Upper lobe of right lung (tissue), 1 donor: ENCODE data around the gene MRPL44. TPM values are rescaled to one million over a fixed set of nuclear protein-coding genes. Genes with fewer than 3 reads are reported as not detected.
A peak's percentile ranks its signal among the peaks of the same experiment; 100 is the strongest.

Experiments
- ATAC-seq: fragments of 200-7000 bp; cut with Tn5 transposase; one replicate; pipeline ENCODE4 v1.9.1; 2020; ENCODE audit warnings: mild to moderate bottlenecking, moderate library complexity
- DNase-seq: peaks from one replicate; pipeline ENCODE4 v3.0.0-alpha.2; 2020
- H3K27ac ChIP-seq: fragments of 200-600 bp; one replicate; pipeline ENCODE4 v1.8.0; 2022
- H3K27me3 ChIP-seq: fragments of 200-600 bp; one replicate; pipeline ENCODE4 v1.8.0; 2022; ENCODE audit warnings: mild to moderate bottlenecking
- H3K36me3 ChIP-seq: fragments of 200-600 bp; one replicate; pipeline ENCODE4 v1.8.0; 2022
- H3K4me1 ChIP-seq: fragments of 200-600 bp; one replicate; pipeline ENCODE4 v1.8.0; 2022
- H3K4me3 ChIP-seq: fragments of 200-600 bp; one replicate; pipeline ENCODE4 v1.8.0; 2022; ENCODE audit warnings: mild to moderate bottlenecking
- H3K9me3 ChIP-seq: fragments of 200-600 bp; one replicate; pipeline ENCODE4 v1.8.0; 2022
- intact Hi-C: fragments of 100-400 bp; cut with DNase I; formaldehyde crosslinking; loops from one replicate; pipeline ENCODE4 v1.11.0; 2022
- total RNA-seq: library from RNA; stranded (reverse); fragmentation: NEBNext Ultra II Directional; extraction: Animal tissue kit (Norgen Biotek cat#: 25700); gene quantifications from one replicate; pipeline ENCODE4 v1.2.1, GENCODE V29; 2021
- TF ChIP-seq, protein P1 (sequence below): fragments of 200-600 bp; IDR thresholded peaks from one replicate; pipeline ENCODE4 v1.8.0; 2022; ENCODE audit warnings: antibody characterized with exemption
- donor health status: DM: no; HTN: yes; CAD: no; lungs with severe emphysema.

MRPL44 gene
- total RNA-seq, 1 donor from 2014 or later, result 18.9 TPM

DNA sequence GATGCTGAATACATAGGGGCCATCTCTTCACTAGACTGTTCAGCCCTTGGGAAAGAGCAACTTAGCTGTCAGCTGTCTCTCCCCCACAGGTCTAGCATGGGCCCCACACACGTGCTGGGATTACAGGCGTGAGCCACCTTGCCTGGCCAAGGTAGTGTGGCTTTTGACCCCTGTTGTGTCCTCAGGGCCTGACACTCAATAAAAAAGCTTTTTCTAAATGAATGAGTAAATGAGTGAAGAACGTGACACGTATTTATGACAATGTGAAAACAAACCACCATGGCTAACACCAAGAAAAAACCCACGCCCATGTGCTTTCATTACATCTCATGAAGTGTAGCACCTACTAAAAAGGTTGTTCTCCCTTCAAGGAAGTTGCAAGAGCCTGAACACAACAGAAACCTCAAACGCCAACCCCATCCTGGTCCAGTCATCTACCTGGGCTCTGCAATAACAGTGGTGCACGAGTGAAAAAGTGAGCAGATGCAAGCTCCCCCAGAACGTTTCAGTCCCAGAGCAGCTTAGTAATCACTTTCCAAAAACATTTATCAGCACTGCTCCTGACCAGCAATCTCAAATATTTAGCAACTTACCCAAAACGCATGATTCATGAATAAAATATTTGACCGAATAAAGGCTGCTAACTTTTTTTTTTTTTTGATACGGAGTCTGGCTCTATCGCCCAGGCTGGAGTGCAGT lies 15.5 kb upstream of the MRPL44 start:
- ATAC-seq (no peak), DNase-seq (no peak)
- Histone ChIP-seq H3K27me3 (no peaks in the 10 kb centered on the region), H3K27ac (no peak overlapping the region), H3K36me3 (no peaks in the 10 kb centered on the region), H3K4me3 (no peak overlapping the region), H3K4me1 (peaks cover 46% of the 10 kb centered on the region), H3K9me3 (no peaks in the 10 kb centered on the region)
- TF ChIP-seq, protein P1, sequence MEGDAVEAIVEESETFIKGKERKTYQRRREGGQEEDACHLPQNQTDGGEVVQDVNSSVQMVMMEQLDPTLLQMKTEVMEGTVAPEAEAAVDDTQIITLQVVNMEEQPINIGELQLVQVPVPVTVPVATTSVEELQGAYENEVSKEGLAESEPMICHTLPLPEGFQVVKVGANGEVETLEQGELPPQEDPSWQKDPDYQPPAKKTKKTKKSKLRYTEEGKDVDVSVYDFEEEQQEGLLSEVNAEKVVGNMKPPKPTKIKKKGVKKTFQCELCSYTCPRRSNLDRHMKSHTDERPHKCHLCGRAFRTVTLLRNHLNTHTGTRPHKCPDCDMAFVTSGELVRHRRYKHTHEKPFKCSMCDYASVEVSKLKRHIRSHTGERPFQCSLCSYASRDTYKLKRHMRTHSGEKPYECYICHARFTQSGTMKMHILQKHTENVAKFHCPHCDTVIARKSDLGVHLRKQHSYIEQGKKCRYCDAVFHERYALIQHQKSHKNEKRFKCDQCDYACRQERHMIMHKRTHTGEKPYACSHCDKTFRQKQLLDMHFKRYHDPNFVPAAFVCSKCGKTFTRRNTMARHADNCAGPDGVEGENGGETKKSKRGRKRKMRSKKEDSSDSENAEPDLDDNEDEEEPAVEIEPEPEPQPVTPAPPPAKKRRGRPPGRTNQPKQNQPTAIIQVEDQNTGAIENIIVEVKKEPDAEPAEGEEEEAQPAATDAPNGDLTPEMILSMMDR, result no peak
- intact Hi-C loops, result no loop called here

DNA sequence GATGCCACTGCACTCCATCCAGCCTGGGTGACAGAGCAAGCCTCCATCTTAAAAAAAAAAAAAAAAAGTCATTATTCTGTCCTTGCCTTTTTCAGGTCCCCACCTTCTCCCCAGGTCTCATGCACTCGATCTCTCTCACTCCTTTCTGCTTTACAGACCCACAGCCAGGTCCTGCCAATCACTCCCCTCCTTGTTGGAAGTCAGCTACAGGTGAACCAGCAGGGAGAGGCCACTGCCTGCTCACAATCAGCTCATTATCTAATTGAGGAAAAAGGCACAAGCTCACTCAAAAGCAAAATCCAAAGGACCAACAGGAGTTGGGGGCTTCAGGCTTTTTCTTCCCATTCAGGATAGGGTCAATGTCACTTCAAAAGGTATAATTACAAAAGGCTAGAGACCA lies 14.1 kb upstream of the MRPL44 start:
- Histone ChIP-seq H3K27me3 (no peaks in the 10 kb centered on the region), H3K9me3 (no peaks in the 10 kb centered on the region), H3K4me3 (peak overlapping the region; percentile 81), H3K36me3 (no peaks in the 10 kb centered on the region), H3K4me1 (peaks cover 34% of the 10 kb centered on the region), H3K27ac (no peak overlapping the region)
- TF ChIP-seq, protein P1, result no peak
- no peak for ATAC-seq
- intact Hi-C loops, result no loop called here
- no peak for DNase-seq

DNA sequence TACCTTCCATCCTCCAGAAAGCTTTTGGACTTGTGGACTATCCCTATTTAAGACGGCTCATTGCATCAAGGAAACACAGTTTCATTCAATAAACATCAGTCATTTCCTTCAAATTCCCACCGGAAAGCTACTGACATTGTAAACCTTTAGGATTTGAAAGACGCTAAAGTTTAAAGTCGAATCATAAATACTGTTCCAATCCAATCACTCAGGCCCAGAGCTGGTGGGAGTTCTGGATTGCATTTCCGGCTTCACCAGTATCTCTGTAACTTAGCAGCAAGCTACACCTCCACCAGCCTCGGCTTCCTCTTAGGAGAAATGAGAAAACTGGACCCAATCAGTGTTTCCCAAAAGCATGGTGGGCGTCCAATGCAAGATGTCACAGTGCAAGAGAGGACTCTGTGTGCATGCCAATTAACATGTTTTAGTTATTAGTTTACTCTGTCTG lies 13.7 kb upstream of the MRPL44 start:
- intact Hi-C loops, result no loop called here
- TF ChIP-seq, protein P1, result no peak
- DNase-seq (no peak), ATAC-seq (peak; percentile 5)
- Histone ChIP-seq H3K36me3 (no peaks in the 10 kb centered on the region), H3K4me1 (peaks cover 29% of the 10 kb centered on the region), H3K27me3 (no peaks in the 10 kb centered on the region), H3K27ac (peak overlapping the region; percentile 93), H3K9me3 (no peaks in the 10 kb centered on the region), H3K4me3 (peak overlapping the region; percentile 81)

DNA sequence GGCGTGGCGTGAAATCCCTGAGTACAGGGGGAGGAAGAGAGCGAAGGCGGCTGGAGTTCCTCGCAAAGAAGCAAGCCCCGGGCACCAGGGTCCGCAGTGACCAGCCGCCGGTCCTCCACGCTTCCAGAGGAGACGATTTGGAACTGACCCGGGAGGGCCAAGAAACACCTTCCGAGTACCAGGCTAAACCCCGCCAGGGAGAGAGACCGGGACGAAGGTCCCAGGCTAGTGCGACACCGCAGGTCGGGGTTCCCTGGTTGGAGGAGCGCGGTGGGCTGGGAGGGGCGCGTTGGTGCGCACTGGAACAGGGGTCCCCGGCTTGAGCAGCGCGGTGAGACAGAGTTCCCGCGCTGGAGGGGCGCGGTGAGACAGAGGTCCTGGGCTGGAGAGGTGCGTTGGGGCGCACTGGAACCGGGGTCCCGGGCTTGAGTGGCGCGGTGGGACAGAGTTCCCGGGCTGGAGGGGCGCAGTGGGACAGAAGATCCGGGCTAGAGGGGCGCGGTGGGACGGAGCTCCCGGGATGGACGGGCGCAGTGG lies 13.0 kb upstream of the MRPL44 start:
- DNase-seq, result peak; percentile 76
- Histone ChIP-seq H3K27ac (peak overlapping the region; percentile 93), H3K4me1 (peaks cover 29% of the 10 kb centered on the region), H3K4me3 (peak overlapping the region; percentile 81), H3K36me3 (no peaks in the 10 kb centered on the region), H3K27me3 (no peaks in the 10 kb centered on the region), H3K9me3 (no peaks in the 10 kb centered on the region)
- ATAC-seq, result peak; percentile 68
- TF ChIP-seq, protein P1, result no peak
- intact Hi-C loops, result no loop called here

DNA sequence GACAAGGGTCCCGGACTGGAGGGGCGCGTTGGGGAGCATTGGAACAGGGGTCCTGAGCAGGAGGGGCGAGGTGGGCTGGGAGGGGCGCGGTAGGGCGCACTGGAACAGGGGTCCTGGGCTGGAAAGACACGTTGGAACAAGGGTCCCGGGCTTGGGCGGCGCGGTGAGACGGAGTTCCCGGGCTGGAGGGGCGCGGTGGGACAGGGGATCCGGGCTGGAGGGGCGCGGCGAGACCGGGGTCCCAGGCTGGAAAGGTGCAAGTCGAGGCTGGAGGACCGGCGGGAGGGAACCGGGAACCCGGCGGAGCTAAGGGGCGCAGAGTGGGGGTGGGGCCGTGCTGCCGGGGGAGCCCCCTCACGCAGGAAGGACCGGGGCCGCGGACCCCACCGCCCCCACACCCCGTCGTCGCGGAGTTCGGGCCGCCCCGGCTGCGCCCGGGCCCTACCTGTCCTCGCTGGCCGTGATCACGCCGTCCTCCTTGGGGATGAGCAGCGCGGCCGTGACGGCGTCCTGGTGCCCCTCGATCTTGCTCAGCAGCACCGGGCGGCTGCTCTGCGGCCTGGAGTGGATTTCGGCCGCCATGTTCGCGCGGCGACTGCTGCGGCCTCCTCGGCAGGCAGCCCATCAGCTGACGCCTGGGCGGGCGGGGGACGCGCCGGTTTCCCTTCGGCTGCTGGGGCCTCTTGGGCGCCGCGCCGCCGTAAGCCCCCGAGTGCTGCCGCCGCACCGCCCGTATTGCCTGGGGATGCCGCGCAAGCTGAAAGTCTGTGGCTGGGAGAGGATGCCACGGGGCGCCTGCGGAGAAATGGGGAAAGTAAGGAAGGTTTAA lies 12.3 kb upstream of the MRPL44 start, which contains the start of gene WDFY1:
Gene WDFY1 (minus strand): TSS at position 633 of the 829 bp plus-strand sequence. CDS start 51 bp downstream, at position 582.
- Histone ChIP-seq H3K36me3 (no peaks in the 10 kb centered on the region), H3K4me1 (peaks cover 25% of the 10 kb centered on the region), H3K27me3 (no peaks in the 10 kb centered on the region), H3K4me3 (peak within 1 kb of the TSS; percentile 81), H3K27ac (peak within 1 kb of the TSS; percentile 93), H3K9me3 (no peaks in the 10 kb centered on the region)
- peak; percentile 95 for DNase-seq
- TF ChIP-seq, protein P1, result no peak
- intact Hi-C loops, result no loop called here
- peak; percentile 98 for ATAC-seq
